Testis (tissue), 2 donors: ENCODE measurements around the gene POLN.

Experiments used
- POLR2A ChIP-seq: fragments of 450-650 bp; IDR thresholded peaks from one replicate; pipeline ENCODE4 v1.6.1; 2017; ENCODE audit warnings: antibody characterized with exemption, mild to moderate bottlenecking, moderate library complexity
- TF ChIP-seq, protein P1 (sequence below), 3 experiments: fragments of 450-650 bp in 2 of 3; fragments of 200-600 bp in 1 of 3; sonication (generic) in 1 of 3; IDR thresholded peaks; one replicate each; pipeline ENCODE4 v1.5.1; 2016 to 2019; ENCODE audit warnings: antibody characterized with exemption in 3 of 3, mild to moderate bottlenecking in 2 of 3, moderate library complexity in 1 of 3

DNA sequence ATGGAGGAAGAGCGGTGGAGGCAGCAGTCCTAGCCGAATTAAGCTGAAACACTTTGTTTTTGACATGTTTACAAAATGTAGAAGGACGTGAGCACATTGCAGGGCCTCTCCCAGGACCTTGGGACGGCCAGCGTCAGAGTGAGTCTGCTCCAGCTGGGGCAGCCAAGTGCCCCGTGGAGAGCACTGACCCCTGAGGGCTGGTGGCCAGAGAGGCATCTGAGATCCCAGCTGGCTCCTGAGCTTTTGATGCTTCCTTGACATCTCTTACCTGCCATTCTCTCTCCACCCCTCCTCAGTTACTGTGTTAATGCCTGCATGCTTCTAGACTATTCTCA lies 158.1 kb downstream of the POLN start:
- TF ChIP-seq, protein P1, sequence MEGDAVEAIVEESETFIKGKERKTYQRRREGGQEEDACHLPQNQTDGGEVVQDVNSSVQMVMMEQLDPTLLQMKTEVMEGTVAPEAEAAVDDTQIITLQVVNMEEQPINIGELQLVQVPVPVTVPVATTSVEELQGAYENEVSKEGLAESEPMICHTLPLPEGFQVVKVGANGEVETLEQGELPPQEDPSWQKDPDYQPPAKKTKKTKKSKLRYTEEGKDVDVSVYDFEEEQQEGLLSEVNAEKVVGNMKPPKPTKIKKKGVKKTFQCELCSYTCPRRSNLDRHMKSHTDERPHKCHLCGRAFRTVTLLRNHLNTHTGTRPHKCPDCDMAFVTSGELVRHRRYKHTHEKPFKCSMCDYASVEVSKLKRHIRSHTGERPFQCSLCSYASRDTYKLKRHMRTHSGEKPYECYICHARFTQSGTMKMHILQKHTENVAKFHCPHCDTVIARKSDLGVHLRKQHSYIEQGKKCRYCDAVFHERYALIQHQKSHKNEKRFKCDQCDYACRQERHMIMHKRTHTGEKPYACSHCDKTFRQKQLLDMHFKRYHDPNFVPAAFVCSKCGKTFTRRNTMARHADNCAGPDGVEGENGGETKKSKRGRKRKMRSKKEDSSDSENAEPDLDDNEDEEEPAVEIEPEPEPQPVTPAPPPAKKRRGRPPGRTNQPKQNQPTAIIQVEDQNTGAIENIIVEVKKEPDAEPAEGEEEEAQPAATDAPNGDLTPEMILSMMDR (IDR thresholded peaks at IDR 0.05), result no peak
- TF ChIP-seq POLR2A, result no peak
